Ovary (tissue), 3 donors: ENCODE measurements around the gene CALD1.

ENCODE experiments used
- EP300 ChIP-seq: sonication (generic); formaldehyde crosslinking; IDR thresholded peaks from one replicate; pipeline ENCODE4 v1.6.1; 2017; ENCODE audit warnings: antibody characterized with exemption
- POLR2A ChIP-seq: fragments of 450-650 bp; IDR thresholded peaks from one replicate; pipeline ENCODE4 v1.6.1; 2017; ENCODE audit warnings: antibody characterized with exemption, mild to moderate bottlenecking, moderate library complexity
- TF ChIP-seq, protein P1 (sequence below), 3 donors: fragments of 450-650 bp in 2 of 3; fragments of 200-600 bp in 1 of 3; IDR thresholded peaks; one replicate each; pipeline versions ENCODE4 v1.5.1 to v1.8.0; 2016 to 2022; ENCODE audit warnings: antibody characterized with exemption in 3 of 3, mild to moderate bottlenecking in 1 of 3
- donor health status: DM: no; HTN: no; CAD: no.

- TF ChIP-seq POLR2A (no peak), EP300 (no peak)
- TF ChIP-seq, protein P1, sequence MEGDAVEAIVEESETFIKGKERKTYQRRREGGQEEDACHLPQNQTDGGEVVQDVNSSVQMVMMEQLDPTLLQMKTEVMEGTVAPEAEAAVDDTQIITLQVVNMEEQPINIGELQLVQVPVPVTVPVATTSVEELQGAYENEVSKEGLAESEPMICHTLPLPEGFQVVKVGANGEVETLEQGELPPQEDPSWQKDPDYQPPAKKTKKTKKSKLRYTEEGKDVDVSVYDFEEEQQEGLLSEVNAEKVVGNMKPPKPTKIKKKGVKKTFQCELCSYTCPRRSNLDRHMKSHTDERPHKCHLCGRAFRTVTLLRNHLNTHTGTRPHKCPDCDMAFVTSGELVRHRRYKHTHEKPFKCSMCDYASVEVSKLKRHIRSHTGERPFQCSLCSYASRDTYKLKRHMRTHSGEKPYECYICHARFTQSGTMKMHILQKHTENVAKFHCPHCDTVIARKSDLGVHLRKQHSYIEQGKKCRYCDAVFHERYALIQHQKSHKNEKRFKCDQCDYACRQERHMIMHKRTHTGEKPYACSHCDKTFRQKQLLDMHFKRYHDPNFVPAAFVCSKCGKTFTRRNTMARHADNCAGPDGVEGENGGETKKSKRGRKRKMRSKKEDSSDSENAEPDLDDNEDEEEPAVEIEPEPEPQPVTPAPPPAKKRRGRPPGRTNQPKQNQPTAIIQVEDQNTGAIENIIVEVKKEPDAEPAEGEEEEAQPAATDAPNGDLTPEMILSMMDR (IDR thresholded peaks at IDR 0.05) = no peak
These were observed 55.4 kb downstream of the CALD1 start for GRCh38 chr7:134834689-134835462.
